ENCODE results near the gene ZGPAT. TPM values are rescaled to one million over a fixed set of nuclear protein-coding genes. Genes with fewer than 3 reads are reported as not detected.
"Not testable (repeated sequence)": the region's sequence is repeated elsewhere in the genome, so short reads cannot be mapped to it uniquely, and the experiment has no call there.

ZGPAT gene, protein sequence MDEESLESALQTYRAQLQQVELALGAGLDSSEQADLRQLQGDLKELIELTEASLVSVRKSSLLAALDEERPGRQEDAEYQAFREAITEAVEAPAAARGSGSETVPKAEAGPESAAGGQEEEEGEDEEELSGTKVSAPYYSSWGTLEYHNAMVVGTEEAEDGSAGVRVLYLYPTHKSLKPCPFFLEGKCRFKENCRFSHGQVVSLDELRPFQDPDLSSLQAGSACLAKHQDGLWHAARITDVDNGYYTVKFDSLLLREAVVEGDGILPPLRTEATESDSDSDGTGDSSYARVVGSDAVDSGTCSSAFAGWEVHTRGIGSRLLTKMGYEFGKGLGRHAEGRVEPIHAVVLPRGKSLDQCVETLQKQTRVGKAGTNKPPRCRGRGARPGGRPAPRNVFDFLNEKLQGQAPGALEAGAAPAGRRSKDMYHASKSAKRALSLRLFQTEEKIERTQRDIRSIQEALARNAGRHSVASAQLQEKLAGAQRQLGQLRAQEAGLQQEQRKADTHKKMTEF
- 10 to 100 TPM; 21.7 to 25.8 (median 23.3) TPM for total RNA-seq

DNA sequence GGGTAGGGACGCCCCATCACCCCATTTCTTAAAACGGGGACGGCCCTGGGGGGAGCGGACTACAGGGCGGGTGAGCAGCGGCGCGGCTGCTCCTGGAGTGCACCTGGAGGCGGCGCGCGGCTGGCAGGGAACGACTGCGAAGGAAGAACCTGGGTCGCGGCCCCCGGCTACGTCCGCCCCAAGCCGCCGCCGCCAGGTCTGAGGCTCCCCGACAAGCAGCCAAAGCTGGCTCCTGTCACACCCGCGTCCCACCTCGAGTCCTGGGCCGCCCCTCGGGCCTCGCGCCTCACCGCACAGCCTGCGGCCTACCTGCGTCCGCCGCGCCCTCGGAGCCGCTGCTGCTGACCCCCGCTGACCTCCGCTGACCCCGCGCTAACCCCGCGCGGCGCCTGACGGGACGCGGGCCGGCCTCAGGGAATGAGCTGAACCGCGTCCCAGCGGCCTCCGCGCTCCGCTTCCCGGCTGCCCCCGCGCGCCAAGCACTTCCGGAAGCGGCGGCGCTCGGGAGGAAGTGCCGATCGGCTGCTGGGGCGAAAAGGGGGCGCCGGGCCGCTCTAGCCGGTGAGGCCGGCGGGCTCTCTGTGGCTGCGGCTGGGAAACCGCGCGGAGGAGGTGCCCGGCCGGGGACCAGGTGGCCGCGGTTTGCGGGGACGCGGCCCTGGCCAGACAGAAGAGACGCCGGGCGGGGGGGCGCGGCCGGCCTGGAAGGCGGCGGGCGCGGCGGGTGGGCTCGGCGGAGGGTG, at the start of gene ZGPAT, which contains the start of gene ARFRP1:
Gene ZGPAT (plus strand): TSS at position 482 of the 743 bp plus-strand sequence. CDS start 542 bp downstream, outside the sequence.
Gene ARFRP1 (minus strand): TSS at position 419 of the 743 bp plus-strand sequence. CDS start 885 bp downstream, outside the sequence.
- DNase-seq (ENCODE audit: low spot score in 2 of 2), result peak; percentile 89 to 92

DNA sequence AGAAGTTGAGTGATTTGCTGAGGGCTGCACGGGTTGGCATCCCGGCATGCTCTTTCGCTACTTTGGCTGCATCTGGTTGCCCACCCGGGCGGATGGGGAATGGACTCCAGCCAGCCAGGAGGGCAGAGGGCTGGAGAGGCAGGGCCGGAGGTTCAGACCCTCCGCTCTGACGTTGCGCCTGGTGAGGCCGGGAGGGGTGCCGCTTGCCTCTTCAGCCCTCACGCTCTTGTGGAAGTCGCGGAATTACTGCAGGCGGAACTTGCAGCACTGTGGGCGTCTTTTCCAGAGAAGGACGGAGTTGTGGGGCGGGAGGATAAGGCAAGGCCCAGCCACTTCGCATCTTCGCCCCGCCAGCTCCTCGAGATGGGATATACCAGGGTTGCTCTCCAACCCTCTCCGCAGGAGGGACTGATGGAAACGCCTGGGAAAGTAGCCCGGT, 49.1 kb upstream of the ZGPAT start:
- Histone ChIP-seq H3K4me3 (peak overlapping the region; percentile 88), H3K27me3 (no peaks in the 10 kb centered on the region), H3K36me3 (peaks cover 30% of the 10 kb centered on the region), H3K4me1 (peaks cover 33% of the 10 kb centered on the region), H3K27ac (peak overlapping the region; percentile 84), H3K9me3 (no peaks in the 10 kb centered on the region)
- DNase-seq (ENCODE audit: low spot score in 2 of 2), result no peak
- TF ChIP-seq POLR2AphosphoS5 (IDR thresholded peaks at IDR 0.05) (no peak), EP300 (IDR thresholded peaks at IDR 0.05) (no peak), POLR2A (IDR thresholded peaks at IDR 0.05) (no peak)
- TF ChIP-seq, protein P1, sequence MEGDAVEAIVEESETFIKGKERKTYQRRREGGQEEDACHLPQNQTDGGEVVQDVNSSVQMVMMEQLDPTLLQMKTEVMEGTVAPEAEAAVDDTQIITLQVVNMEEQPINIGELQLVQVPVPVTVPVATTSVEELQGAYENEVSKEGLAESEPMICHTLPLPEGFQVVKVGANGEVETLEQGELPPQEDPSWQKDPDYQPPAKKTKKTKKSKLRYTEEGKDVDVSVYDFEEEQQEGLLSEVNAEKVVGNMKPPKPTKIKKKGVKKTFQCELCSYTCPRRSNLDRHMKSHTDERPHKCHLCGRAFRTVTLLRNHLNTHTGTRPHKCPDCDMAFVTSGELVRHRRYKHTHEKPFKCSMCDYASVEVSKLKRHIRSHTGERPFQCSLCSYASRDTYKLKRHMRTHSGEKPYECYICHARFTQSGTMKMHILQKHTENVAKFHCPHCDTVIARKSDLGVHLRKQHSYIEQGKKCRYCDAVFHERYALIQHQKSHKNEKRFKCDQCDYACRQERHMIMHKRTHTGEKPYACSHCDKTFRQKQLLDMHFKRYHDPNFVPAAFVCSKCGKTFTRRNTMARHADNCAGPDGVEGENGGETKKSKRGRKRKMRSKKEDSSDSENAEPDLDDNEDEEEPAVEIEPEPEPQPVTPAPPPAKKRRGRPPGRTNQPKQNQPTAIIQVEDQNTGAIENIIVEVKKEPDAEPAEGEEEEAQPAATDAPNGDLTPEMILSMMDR (IDR thresholded peaks at IDR 0.05), result no peak
- WGBS, result 1% methylated on average over 21 of the region's 25 CpGs

More for the DNA sequence above, at the start of gene ZGPAT, which contains the start of gene ARFRP1:
- no peaks in the 10 kb centered on the region for H3K27me3 ChIP-seq
- H3K4me3 ChIP-seq, result peak within 1 kb of the TSS; percentile 94
- WGBS, result no CpG with 5 or more reads among the region's 98 CpGs
- H3K9me3 ChIP-seq, result no peaks in the 10 kb centered on the region
- H3K36me3 ChIP-seq, result peaks cover 61% of the 10 kb centered on the region
- H3K4me1 ChIP-seq, result peaks cover 26% of the 10 kb centered on the region
- peak within 1 kb of the TSS; percentile 94 for H3K27ac ChIP-seq
- TF ChIP-seq EP300 (IDR thresholded peaks at IDR 0.05) (no peak), POLR2AphosphoS5 (IDR thresholded peaks at IDR 0.05) (peak in 2 of 3 donors; percentile 73 to 81), POLR2A (IDR thresholded peaks at IDR 0.05) (peak in 1 of 2 donors; percentile 32)

DNA sequence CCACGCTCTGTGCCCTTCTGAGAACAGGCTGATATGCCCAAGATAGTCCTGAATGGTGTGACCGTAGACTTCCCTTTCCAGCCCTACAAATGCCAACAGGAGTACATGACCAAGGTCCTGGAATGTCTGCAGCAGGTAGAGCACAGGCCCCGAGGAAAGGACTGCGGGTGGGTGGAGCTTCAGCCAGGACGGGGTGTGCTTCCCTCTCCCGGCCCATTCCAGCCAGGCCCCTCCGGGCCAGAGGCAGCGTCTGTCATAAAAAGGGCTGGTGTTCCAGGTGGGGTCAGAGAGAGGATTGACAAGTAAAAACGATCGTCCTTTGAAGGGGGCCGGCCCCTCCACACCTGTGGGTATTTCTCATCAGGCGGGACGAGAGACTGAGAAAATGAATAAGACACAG, 48.5 kb upstream of the ZGPAT start:
- Histone ChIP-seq H3K4me1 (peaks cover 27% of the 10 kb centered on the region), H3K36me3 (peaks cover 36% of the 10 kb centered on the region), H3K4me3 (peak overlapping the region; percentile 88), H3K27me3 (no peaks in the 10 kb centered on the region), H3K9me3 (no peaks in the 10 kb centered on the region), H3K27ac (peak overlapping the region; percentile 84)
- no peak for DNase-seq (ENCODE audit: low spot score in 2 of 2)
- WGBS, result 61% methylated on average over 9 of the region's 13 CpGs
- TF ChIP-seq POLR2AphosphoS5 (IDR thresholded peaks at IDR 0.05) (no peak), EP300 (IDR thresholded peaks at IDR 0.05) (no peak), POLR2A (IDR thresholded peaks at IDR 0.05) (no peak)
- TF ChIP-seq, protein P1 (IDR thresholded peaks at IDR 0.05), result no peak

DNA sequence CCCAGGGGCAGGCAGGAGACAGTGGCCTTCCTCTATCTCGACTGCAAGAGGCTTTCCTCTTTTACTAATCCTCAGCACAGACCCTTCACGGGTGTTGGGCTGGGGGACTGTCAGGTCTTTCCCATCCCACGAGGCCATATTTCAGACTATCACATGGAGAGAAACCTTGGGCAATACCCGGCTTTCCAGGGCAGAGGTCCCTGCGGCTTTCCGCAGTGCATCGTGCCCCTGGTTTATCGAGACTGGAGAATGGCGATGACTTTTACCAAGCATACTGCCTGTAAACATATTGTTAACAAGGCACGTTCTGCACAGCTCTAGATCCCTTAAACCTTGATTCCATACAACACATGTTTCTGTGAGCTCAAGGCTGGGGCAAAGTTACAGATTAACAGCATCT, 47.7 kb upstream of the ZGPAT start:
- not testable (repeated sequence) for H3K9me3 ChIP-seq; H3K27me3 ChIP-seq; DNase-seq (ENCODE audit: low spot score in 2 of 2); H3K27ac ChIP-seq; H3K4me3 ChIP-seq
- H3K4me1 ChIP-seq, result peaks cover 26% of the 10 kb centered on the region
- peaks cover 42% of the 10 kb centered on the region for H3K36me3 ChIP-seq
- 92% methylated on average over 10 of the region's 10 CpGs for WGBS

DNA sequence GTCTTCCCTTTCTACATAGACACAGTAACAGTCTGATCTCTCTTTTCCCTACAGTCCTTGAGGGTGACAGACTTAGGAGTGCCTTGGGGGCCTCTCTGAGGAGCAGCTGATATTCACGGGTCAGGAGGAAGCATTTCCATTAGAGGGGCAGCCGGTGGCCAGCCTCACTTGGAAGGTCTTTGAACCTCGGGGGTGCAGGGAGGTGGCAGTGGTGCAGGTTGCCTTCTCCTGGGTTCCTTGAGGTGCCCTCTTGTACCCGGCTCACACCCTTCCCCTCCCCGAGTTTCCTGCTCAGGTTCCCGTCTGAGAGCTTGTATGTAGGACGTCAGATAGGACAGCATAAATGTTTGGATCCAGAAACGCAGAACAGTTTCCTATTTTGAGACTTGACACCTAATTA, 47.2 kb upstream of the ZGPAT start:
- Histone ChIP-seq H3K4me3 (no peak overlapping the region), H3K36me3 (peaks cover 47% of the 10 kb centered on the region), H3K27me3 (no peaks in the 10 kb centered on the region), H3K27ac (no peak overlapping the region), H3K9me3 (no peaks in the 10 kb centered on the region), H3K4me1 (peaks cover 26% of the 10 kb centered on the region)
- no peak for DNase-seq (ENCODE audit: low spot score in 2 of 2)
- TF ChIP-seq, protein P1 (IDR thresholded peaks at IDR 0.05), result no peak
- no peak for TF ChIP-seq POLR2A (IDR thresholded peaks at IDR 0.05)
- TF ChIP-seq POLR2AphosphoS5 (IDR thresholded peaks at IDR 0.05), result no peak
- no peak for TF ChIP-seq EP300 (IDR thresholded peaks at IDR 0.05)
- WGBS, result 93% methylated on average over 8 of the region's 8 CpGs
